A673 (cell line): ENCODE results near the gene NCKAP5.

ENCODE experiments used
- EZH2 ChIP-seq: fragments of 200-600 bp; sonication (generic); IDR thresholded peaks from 2 replicates; pipeline ENCODE4 v1.6.1; 2017; ENCODE audit warnings: borderline replicate concordance, low read depth, mild to moderate bottlenecking, mixed read lengths, antibody characterized with exemption, low read length; ENCODE audit not compliant: poor library complexity, severe bottlenecking
- TF ChIP-seq, protein P1 (sequence below): fragments of 300-800, 200-600 bp; sonication (generic); conservative IDR thresholded peaks from 2 replicates; pipeline ENCODE4 v1.5.1; 2017; ENCODE audit warnings: low read depth, mild to moderate bottlenecking, antibody characterized with exemption, low read length, moderate library complexity, mixed read lengths

DNA sequence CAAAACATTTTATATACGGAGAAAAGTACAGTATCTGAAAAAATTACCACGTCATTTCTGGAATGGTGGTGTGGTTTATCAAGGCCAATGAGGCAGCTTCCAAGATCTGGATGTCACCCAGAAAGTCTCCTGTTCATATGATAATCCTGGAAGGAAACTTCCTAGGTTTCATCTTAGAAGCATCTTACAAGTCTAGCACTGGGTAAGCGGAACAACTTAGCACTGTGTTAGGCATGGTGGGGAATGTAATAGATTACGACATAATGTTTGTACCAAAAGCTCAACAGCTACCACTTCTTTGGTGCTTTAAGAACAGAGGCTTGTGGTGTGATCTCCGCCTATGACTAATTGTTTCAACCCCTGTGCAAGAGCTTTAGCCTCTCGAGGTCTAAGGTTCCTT lies 835.2 kb downstream of the NCKAP5 start:
- TF ChIP-seq, protein P1, sequence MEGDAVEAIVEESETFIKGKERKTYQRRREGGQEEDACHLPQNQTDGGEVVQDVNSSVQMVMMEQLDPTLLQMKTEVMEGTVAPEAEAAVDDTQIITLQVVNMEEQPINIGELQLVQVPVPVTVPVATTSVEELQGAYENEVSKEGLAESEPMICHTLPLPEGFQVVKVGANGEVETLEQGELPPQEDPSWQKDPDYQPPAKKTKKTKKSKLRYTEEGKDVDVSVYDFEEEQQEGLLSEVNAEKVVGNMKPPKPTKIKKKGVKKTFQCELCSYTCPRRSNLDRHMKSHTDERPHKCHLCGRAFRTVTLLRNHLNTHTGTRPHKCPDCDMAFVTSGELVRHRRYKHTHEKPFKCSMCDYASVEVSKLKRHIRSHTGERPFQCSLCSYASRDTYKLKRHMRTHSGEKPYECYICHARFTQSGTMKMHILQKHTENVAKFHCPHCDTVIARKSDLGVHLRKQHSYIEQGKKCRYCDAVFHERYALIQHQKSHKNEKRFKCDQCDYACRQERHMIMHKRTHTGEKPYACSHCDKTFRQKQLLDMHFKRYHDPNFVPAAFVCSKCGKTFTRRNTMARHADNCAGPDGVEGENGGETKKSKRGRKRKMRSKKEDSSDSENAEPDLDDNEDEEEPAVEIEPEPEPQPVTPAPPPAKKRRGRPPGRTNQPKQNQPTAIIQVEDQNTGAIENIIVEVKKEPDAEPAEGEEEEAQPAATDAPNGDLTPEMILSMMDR = no peak
- TF ChIP-seq EZH2 = no peak
